ENCODE measurements around the gene TSPAN17. TPM values are rescaled to one million over a fixed set of nuclear protein-coding genes. Genes with fewer than 3 reads are reported as not detected.
"Not testable (repeated sequence)": the region's sequence is repeated elsewhere in the genome, so short reads cannot be mapped to it uniquely, and the experiment has no call there.

Gene TSPAN17, protein sequence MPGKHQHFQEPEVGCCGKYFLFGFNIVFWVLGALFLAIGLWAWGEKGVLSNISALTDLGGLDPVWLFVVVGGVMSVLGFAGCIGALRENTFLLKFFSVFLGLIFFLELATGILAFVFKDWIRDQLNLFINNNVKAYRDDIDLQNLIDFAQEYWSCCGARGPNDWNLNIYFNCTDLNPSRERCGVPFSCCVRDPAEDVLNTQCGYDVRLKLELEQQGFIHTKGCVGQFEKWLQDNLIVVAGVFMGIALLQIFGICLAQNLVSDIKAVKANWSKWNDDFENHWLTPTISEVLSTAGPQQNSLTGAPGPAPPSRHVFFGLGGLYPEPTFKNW
- total RNA-seq = 10 to 100 TPM; 26.7 to 53.0 TPM

DNA sequence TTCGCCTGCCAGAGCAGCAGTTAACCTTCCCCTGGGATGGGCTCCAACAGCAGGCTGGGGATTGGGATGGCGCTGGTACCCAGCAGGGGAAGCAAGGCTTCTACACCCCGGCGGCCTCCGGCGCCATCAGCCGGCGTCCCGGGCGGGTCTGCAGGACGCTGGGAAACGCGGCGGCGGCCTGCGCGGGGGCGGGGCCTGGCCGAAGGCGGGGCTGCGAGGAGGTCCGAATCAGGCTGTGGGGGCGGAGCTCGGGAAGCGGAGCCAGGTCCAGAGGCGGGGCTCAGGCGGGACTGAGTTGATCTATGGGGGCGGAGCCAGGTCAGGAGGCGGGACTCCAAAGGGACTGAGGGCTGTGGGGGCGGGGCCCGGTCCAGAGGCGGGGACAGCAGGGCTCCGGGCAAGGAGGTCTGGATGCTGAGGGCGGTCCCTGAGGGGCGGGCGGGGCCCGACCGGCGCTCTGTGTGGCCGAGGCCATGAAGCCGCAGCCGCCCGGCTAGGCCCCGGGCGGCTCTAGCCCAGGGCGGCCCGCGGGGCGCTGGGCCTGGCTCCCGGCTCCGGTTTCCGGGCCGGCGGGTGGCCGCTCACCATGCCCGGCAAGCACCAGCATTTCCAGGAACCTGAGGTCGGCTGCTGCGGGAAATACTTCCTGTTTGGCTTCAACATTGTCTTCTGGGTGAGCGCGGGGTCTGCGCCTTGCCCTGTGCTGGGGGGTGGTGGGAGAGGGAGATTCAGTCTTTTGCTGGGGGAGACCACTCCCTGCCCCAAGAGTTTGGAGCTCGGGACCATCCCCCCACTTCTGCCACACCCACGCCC is at the start of gene TSPAN17:
Gene TSPAN17, plus strand, starts transcription at position 455 of the 813 bp plus-strand sequence. Its CDS starts 132 bp downstream, at position 587.
- peak; percentile 96 for ATAC-seq (replicated peaks)
- Mint-ChIP-seq H3K4me3 (peak within 1 kb of the TSS; percentile 89), H3K4me1 (peaks cover 21% of the 10 kb centered on the region), H3K27me3 (no peaks in the 10 kb centered on the region), H3K9me3 (no peaks in the 10 kb centered on the region), H3K27ac (peak within 1 kb of the TSS; percentile 79), H3K36me3 (ENCODE audit: low read depth) (peaks cover 6% of the 10 kb centered on the region)

DNA sequence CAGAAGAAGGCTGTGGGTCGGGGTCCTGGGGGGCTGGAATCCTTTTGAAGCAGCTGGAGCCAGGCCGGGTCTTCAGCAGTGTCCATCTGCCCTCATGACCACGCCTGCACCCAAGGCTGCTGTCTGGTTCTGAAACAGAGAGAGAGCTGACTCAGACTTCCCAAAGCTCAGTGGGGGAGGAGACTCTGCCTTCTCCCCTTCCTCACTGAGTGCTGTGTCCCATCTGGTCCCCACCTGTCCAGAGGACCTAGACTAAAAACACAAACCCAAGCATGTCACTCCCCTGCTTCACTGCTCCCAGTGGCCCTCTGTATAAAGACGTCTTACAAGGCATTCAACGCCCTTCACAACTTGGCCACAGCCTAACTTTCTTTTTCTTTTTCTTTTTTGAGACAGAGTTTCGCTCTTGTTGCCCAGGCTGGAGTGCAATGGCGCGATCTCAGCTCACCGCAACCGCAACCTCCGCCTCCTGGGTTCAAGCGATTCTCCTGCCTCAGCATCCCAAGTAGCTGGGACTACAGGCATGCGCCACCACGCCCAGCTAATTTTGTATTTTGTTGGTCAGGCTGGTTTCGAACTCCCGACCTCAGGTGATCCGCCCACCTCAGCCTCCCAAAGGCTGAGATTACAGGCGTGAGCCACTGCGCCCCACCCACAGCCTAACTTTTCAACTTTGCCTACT is 47.4 kb upstream of the TSPAN17 start:
- Mint-ChIP-seq H3K4me3 (peak overlapping the region; percentile 10), H3K27ac (peak overlapping the region; percentile 63)
- H3K27me3 Mint-ChIP-seq; H3K36me3 Mint-ChIP-seq (ENCODE audit: low read depth); H3K9me3 Mint-ChIP-seq; H3K4me1 Mint-ChIP-seq: not testable (repeated sequence)
- peak; percentile 44 for ATAC-seq (replicated peaks)

DNA sequence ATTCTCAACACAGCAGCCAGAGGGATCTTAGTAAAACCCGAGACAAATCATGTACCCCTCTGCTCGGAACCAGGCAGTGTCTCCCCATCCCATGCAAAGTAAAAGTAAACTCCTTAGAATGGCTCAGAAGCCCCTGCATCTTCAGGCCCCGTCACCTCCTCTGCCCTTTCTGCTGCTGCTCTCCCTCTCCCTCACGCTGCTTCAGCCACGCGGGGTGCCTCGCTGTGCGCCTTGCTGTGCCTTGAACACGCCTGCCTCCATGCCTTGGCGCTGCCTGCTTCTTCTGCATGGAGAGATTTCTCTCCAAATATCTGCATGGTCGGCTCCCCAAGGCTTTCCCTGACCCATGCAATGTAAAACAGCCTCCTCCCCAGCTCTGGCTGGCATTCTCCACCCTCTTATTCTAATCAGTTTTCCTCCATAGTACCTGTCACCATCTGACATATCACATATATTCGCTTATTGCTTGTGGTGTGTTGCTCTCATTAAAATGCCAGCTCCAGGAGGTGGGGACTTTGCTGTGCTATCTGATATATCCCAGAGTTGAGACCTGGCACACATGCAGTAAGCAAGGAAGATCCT is 45.3 kb upstream of the TSPAN17 start:
- ATAC-seq (replicated peaks) = no peak
- Mint-ChIP-seq H3K27me3 (no peaks in the 10 kb centered on the region), H3K4me1 (peaks cover 7% of the 10 kb centered on the region), H3K4me3 (no peak overlapping the region), H3K27ac (no peak overlapping the region), H3K36me3 (ENCODE audit: low read depth) (peaks cover 6% of the 10 kb centered on the region), H3K9me3 (no peaks in the 10 kb centered on the region)

DNA sequence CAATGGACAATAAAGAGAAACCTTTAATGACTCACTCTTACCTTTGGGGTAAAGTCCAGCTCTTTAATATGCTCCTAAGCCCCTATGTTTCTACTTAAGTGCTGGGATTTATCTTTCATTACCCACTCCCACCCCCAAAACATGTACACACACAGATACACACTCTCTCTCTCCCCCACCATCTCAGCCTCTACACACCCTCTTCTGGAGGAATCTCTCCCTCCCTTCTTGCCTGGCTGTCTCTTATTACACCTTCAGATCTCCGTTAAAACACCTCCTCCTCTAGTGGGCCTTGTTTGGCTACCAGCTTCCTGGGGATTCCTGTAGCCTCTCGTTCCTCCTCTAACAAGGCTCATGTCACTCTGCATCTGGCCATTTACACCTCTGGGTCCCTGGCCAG is 44.2 kb upstream of the TSPAN17 start:
- no peak for ATAC-seq (replicated peaks)

DNA sequence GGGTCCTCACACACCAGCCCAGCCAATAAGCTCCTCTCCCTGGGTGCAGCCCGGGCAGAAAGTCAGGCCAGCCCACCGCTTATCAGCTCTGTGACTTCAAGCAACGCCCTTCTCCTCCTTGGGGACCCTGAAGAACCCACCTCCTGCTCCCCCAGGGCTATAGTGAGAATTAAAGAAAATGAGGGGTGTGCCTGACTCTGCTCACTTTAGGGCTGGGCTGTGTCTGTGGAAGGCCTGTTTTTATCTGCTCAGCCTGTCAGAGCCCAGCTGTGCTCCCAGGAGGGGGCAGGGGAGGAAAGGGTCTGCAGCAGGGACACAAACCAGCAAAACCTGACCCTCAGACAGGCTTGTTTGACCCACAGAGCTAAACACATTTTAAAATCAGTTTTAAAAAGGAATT is 41.3 kb upstream of the TSPAN17 start:
- H3K4me1 Mint-ChIP-seq = peaks cover 8% of the 10 kb centered on the region
- ATAC-seq (replicated peaks) = no peak
- H3K4me3 Mint-ChIP-seq = no peak overlapping the region
- H3K27me3 Mint-ChIP-seq = no peaks in the 10 kb centered on the region
- H3K9me3 Mint-ChIP-seq = no peaks in the 10 kb centered on the region
- peaks cover 7% of the 10 kb centered on the region for H3K36me3 Mint-ChIP-seq (ENCODE audit: low read depth)
- H3K27ac Mint-ChIP-seq = no peak overlapping the region

More for the DNA sequence above, 44.2 kb upstream of the TSPAN17 start:
- Mint-ChIP-seq H3K27me3 (no peaks in the 10 kb centered on the region), H3K9me3 (no peaks in the 10 kb centered on the region), H3K27ac (no peak overlapping the region), H3K36me3 (ENCODE audit: low read depth) (peaks cover 6% of the 10 kb centered on the region), H3K4me3 (no peak overlapping the region), H3K4me1 (peaks cover 7% of the 10 kb centered on the region)

DNA sequence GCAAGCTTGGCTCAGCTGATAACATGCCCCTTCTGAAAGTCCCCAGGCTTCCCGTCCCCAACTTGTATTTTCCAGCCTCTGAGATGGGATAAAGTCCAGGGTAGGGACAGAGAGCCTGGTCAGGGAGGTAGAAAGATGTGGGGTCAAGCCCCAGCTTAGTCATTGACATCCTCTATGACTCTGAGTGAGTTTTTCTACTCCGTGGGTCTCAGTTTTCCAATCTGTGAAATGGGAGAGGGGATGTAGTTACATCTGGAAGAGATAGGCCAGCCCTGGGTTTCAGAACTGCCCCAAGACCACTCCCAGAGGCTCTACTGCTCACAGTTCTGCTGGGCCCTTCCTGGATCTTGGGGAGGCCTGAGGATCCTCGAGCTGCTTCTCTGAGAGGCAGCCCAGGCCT is 40.4 kb upstream of the TSPAN17 start:
- Mint-ChIP-seq H3K4me3 (no peak overlapping the region), H3K4me1 (peaks cover 13% of the 10 kb centered on the region), H3K36me3 (ENCODE audit: low read depth) (peaks cover 7% of the 10 kb centered on the region), H3K27me3 (peaks cover 5% of the 10 kb centered on the region), H3K9me3 (no peaks in the 10 kb centered on the region), H3K27ac (no peak overlapping the region)
- ATAC-seq (replicated peaks) = no peak

DNA sequence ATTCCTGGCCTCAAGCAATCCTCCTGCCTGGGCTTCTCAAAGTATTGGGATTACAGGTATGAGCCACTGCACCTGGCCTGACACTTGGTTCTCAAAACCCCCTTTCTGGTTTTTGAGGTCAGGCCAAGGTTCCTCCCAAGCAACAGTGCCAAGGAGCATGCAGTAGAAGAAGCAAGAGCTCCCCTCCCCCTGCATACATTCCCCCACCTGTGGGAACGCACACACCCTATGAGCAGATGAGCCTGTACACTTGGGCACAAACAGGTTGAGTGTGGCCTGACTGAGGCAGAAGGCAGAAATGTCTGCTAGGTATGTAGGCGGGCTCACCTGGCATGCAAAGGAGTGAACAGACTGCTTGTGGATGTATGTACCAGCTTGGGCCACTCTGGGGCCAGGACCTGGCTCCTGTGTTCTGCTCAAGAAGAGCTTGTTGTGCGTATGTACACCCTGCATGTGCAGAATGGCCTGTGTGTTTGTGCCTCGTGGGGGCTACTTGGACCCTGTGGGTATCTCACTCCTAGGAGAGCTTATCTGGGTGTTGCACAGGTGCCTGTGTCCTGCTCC is 39.1 kb upstream of the TSPAN17 start:
- Mint-ChIP-seq H3K27ac (no peak overlapping the region), H3K9me3 (no peaks in the 10 kb centered on the region), H3K27me3 (peaks cover 11% of the 10 kb centered on the region), H3K4me1 (peaks cover 13% of the 10 kb centered on the region), H3K4me3 (peak overlapping the region; percentile 93), H3K36me3 (ENCODE audit: low read depth) (peaks cover 7% of the 10 kb centered on the region)
- no peak for ATAC-seq (replicated peaks)

DNA sequence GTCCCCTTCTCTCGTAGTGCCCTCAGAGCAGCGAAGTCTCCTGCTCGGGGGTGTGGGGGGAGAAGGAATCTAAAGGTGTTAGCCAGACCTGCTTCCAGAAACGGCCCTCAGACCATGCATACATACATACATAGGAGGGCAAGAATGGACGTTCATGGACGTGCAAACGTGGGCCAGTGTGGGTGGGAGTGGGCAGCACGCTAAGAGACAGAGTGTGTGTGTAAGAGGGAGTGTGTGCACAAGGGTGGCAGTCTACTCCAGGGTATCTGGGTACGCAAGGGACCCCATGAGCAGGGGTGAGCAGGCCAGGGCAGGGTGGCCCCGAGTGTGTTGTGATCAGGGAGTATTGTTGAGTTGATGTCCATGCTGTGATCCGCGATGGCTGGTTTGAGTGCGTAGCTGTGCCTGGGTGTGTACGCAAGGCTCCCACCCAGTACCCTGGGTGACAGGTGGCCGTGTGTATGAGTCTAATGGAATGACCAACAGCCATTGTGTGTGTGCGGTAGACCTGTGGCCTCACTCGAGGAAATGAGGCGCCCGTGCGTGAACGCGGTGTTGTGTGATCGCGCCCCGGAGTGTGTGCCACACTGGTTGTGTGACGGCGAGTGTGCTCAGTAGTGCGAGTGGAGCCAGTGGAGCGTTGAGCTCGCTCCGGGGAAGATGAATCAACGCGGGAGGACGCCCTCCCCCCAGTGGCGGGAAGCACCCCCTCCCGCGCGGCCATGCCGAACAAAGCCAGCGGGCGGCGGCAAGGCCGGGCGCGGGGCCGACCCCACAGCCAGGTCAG is 38.2 kb upstream of the TSPAN17 start:
- Mint-ChIP-seq H3K4me3 (peak overlapping the region; percentile 93), H3K27ac (peak overlapping the region; percentile 81), H3K9me3 (no peaks in the 10 kb centered on the region), H3K27me3 (peaks cover 15% of the 10 kb centered on the region), H3K36me3 (ENCODE audit: low read depth) (peaks cover 7% of the 10 kb centered on the region), H3K4me1 (peaks cover 13% of the 10 kb centered on the region)
- peak; percentile 34 for ATAC-seq (replicated peaks)

DNA sequence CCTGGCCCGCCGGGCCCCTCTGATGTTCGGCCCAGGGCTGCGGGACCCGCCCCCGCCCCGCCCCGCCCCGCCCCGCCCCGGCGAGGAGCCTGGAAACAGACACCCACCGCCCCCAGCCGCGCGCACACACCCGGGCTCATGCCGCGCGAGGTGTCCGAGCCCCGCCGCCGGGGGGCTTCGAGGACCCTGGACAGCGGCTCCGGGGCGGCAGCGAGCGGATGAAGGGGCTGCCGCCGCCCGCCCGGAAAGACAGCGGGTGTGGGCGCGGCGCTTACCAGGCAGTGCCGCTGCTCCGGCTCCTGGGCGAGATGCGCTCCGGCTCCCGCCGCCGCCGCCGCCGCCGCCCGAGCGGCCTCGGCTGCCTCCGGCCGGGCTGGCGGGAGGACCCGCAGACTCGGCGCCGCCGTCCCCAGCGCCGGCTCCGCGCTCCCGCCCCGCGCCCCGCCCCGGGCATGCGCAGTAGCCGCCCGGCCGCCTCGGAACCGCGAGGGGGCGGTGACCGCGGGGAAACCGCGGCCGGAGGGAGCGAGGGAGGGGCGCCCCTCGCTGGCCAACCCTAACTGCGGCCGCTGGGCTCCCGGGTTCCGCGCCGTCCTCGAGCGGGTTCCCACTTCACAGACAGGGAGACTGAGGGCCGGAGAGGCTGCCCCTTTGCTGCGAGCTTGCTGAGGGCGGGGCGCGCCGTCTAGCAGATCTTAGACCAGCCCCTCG is 37.4 kb upstream of the TSPAN17 start, which contains the start of gene GPRIN1:
Gene GPRIN1, minus strand, starts transcription at position 433 of the 711 bp plus-strand sequence. CDS start 10,322 bp downstream, outside the sequence.
- peaks cover 13% of the 10 kb centered on the region for H3K4me1 Mint-ChIP-seq
- ATAC-seq (replicated peaks) = peak; percentile 81

DNA sequence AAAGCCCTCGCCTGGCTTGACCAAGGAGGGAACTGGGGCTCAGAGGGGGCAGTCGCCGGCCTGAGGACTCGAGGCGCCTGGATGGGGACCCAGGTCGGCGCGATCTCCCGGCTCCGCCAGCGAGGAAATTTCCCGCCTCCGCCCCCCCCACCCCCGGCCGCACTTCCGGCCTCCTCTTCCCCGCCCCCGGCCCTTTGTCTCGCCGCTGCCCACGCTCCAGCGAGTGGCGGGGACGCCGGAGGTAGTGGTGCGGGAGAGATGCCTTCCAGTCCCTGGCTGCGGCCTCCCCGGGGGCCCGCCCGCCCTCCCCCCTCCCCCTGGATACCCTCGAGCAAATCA is 36.9 kb upstream of the TSPAN17 start:
- no peak overlapping the region for H3K27ac Mint-ChIP-seq
- ATAC-seq (replicated peaks) = peak; percentile 2
- peaks cover 7% of the 10 kb centered on the region for H3K36me3 Mint-ChIP-seq (ENCODE audit: low read depth)
- peaks cover 16% of the 10 kb centered on the region for H3K27me3 Mint-ChIP-seq
- H3K9me3 Mint-ChIP-seq = no peaks in the 10 kb centered on the region
- H3K4me1 Mint-ChIP-seq = peaks cover 13% of the 10 kb centered on the region
- H3K4me3 Mint-ChIP-seq = peak overlapping the region; percentile 73

More for the DNA sequence above, 37.4 kb upstream of the TSPAN17 start, which contains the start of gene GPRIN1:
- Mint-ChIP-seq H3K9me3 (no peaks in the 10 kb centered on the region), H3K4me3 (peak within 1 kb of the TSS; percentile 93), H3K27me3 (peaks cover 16% of the 10 kb centered on the region), H3K27ac (peak within 1 kb of the TSS; percentile 81), H3K36me3 (ENCODE audit: low read depth) (peaks cover 7% of the 10 kb centered on the region)

DNA sequence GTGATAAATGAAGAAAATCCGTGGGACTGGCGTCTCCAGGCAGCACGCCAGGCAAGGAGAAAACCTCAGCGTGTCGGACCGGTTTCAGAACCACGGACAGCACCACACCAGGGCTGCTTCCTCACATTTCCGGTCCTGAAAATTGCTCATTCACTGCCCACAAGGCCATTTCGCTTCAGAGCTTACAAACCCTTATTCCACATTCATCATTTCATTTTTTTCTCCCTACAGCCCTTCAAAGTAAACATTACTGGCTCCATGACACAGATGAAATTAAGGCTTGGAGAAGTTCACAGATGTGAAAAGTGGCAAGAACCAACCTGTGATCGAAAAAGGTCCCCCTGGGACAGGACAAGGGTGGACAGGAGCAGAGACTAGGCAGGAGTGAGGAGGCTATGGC is 35.8 kb upstream of the TSPAN17 start:
- H3K27ac Mint-ChIP-seq = no peak overlapping the region
- H3K4me3 Mint-ChIP-seq = no peak overlapping the region
- H3K27me3 Mint-ChIP-seq = peaks cover 17% of the 10 kb centered on the region
- peak; percentile 30 for ATAC-seq (replicated peaks)
- no peaks in the 10 kb centered on the region for H3K9me3 Mint-ChIP-seq
- H3K36me3 Mint-ChIP-seq (ENCODE audit: low read depth) = peaks cover 7% of the 10 kb centered on the region
- peaks cover 13% of the 10 kb centered on the region for H3K4me1 Mint-ChIP-seq

DNA sequence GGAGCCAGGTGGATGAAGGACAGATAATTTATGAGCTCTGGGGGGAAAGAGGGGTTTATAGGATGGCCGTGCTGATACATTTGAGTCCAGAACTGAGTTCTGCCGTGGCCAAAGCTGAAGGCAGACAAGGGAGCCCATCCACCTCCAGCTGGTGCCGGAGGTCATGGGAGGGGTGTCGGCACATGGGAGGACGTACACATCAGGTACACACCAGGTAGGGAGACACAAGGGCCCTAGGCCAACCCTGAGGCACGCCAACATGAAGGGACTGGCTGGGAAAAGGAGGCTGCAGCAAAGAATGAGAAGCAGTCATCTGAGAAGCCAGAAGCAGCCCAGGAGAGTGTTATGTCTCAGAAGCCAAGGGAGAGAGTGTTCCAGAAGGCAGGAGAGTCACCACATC is 35.3 kb upstream of the TSPAN17 start:
- Mint-ChIP-seq H3K4me1 (peaks cover 13% of the 10 kb centered on the region), H3K4me3 (no peak overlapping the region), H3K27ac (no peak overlapping the region), H3K9me3 (no peaks in the 10 kb centered on the region), H3K27me3 (peaks cover 21% of the 10 kb centered on the region), H3K36me3 (ENCODE audit: low read depth) (peaks cover 7% of the 10 kb centered on the region)
- no peak for ATAC-seq (replicated peaks)

DNA sequence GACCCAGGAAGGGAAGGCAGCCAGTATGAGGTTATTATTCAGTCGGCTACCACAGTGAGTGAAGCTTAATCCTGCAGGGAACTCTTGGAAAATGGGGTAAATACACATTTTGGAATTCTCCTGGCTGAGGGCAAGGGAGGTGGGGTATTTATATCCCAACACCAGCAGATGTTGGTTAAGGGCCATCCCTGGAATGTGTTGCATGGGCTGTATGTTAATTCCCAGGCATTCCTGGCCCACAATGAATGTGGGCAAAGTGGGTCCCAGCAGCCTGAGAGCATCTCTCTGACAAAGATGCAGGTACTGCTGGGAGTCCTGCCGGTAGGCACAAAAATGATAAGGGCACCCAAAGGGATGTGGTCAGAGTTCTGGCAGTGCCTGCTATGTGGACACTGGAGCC is 34.4 kb upstream of the TSPAN17 start:
- H3K36me3 Mint-ChIP-seq (ENCODE audit: low read depth) = peaks cover 7% of the 10 kb centered on the region
- peaks cover 27% of the 10 kb centered on the region for H3K27me3 Mint-ChIP-seq
- no peak overlapping the region for H3K27ac Mint-ChIP-seq
- no peak for ATAC-seq (replicated peaks)
- peaks cover 13% of the 10 kb centered on the region for H3K4me1 Mint-ChIP-seq
- no peaks in the 10 kb centered on the region for H3K9me3 Mint-ChIP-seq
- H3K4me3 Mint-ChIP-seq = no peak overlapping the region
